NCI-H146 (cell line): ENCODE results near the gene RERG.

Source experiments
- DNase-seq: peaks from one replicate; lab custom pipeline; 2025; lab: John Stamatoyannopoulos, UW

The RERG gene

DNA sequence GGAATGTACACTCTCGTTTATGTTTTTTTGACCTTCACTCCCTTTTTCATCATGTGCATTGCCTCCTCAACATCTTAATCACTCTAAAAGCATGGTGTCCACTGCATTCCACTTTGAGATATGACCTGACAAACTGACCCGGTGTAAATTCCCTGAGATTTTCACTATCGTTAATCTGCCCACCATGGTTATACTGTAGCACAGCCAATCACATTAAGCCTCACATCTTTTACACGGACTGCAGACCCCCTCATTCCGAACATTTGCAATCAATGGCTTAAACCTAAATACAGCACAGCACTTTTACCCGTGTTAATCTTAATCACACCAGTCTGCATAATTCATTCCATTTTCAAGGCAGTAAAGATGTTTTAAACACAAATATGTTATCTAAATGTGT, 2.4 kb downstream of the RERG start:
- DNase-seq = no peak

DNA sequence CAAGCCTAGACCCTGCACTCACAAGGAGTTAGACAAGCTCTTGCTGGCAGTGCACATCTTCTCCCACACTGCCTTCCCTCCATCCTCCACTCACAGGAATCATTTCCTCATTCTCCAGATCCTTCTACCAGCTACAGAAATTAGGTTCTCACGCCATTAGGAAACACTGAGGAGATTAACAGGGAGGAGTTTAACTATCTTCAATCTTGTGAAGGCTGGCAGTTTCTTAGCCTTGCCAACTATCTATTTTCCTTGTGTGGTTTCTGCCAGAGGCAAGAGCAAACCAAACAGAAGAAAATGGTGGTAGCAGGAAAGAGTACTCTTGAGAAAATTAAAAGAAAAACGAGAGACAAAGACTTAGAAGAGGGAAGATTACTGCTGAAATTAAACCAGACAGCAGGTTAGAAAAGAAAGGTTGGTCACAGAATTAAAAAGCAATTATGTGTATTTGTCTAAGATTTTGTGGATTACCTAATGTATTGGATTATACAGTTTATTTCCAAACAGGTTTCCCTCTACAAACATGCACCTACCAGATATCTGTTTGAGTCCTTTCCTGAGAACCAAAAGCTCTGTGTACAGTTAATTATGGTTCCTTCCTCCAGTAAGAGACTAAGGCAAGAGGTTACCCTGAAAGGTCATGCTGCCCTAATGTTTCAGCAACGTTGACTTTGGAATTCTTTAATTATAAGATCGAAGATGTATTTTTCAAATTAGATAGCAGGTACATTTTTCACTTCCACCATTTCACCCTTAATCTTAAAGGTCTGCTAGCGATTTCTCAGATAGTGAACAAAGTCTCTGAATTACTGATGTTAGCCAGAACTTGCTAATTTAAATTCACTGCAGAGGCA, 5.0 kb downstream of the RERG start:
- DNase-seq = no peak

DNA sequence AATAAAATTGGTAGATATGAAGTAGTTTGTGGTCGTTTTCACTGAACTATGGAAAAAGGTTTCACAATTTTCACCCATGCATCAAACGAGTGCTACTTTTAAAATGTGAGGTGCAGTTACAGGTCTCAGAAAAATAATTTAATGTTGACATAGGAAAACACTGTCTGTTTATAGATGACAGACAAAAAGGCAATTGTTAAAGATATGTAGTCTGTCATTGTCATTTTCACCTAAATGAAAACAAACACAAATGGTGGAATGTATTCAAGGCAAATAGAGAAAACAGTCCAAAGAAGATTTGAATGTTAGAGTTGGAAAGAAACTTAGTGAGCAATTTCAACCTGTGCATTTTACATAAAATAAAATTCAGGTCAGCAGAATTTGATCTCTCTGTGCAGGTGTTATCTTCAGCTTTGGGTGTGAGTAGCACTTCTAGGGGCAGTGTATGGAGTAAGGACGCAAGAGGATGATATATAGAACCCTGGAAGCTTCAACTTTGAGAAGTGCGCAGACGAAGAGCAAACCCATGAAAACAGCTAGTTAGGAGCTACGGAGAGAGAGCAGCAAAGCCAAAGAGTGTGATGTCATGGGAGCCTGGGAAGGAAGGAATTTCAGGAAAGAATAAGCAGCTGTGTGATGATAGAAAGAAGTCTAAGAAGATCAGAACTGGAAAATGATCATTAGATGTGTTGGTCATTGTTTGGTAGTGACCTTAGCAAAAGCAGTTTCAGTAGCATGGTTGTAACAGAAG, 6.2 kb downstream of the RERG start:
- DNase-seq = no peak

DNA sequence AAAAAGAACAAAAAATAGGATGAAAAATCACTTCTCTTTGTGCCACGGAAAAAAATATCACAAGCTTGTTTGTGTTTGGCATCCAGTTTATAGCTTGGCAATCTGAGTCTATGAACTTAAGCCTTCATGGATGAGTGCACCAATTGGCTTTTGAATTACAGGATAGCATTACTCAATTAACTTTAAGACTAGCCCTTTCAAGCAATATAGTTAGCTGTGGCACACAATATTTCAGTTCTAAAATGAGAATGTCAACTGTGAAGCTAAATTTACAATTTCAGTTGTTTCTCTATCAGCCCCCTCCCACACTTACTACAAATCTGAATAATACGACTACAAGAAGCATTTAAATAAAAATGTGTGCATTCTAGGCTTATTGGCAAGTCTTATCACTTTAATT, 8.3 kb downstream of the RERG start:
- DNase-seq = no peak

DNA sequence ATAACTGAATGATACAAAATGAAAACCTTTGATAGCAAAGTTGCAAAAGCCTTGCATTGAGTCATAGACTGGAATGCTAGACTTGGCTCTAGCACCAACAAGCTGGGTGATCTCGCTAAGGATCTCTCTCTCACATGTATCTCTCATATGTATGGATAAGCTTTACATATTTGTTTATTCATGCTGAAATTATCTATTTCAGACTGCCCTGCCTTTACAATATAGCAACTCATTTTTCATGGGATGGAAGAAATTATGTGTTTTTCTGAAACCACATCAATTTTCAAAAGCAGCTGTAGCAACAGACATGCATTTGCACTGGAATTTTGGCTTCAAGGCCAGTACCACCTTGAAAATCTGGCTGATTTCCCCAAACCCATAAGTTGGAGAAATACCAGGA, 11.4 kb downstream of the RERG start:
- DNase-seq = no peak

DNA sequence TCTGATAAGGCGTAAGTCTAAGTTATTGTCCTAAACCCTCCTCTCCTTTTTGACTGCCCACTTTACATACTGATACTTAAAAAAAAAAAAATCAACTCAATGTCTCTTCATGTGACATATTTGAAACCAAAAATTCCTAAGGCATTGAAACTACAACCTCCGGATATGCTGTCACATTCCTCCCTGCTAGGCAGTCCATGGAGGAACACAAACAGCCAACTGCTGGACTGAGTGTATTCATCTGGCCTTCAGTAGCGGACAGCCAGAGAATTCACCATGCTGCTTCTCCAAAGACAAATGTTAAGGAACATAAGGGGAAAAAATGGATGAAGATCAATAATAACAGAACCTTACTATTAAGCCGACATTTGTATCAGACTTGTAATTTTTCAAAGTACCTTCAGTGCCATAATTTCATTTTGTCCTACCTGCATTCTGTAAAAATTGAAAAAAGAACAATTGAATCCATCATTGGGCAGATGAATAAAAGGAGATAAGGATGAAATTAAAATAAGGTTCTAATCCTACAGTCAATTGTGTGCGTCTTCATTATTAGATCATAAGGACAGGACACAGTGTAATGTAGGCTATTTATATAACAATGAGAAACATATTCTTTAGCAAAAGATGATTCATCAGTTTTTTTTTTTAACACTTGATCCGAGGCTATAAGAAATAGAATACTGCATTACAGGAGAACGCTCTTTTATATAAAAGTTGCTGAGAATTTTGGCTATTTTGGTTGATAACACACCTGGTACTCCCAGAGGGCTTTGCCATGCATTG, 12.2 kb downstream of the RERG start:
- no peak for DNase-seq

DNA sequence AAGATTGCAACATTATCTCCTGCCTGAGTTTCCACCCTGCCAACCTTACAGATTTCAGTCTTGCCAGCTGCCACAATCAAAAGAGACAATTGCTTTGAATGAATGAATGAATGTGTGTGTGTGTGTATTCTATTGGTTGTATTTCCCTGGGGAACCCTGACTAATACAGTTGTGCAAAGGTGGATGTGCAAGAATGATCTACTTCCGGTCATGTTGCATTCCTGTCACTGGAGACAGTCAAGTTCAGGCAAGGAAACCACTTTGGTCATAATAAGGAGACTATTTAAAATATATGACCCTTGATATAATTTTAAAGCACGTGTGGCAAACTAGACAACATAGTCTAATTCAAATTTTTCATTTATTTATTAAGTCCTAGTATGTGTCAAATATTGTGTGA, 13.1 kb downstream of the RERG start:
- no peak for DNase-seq

DNA sequence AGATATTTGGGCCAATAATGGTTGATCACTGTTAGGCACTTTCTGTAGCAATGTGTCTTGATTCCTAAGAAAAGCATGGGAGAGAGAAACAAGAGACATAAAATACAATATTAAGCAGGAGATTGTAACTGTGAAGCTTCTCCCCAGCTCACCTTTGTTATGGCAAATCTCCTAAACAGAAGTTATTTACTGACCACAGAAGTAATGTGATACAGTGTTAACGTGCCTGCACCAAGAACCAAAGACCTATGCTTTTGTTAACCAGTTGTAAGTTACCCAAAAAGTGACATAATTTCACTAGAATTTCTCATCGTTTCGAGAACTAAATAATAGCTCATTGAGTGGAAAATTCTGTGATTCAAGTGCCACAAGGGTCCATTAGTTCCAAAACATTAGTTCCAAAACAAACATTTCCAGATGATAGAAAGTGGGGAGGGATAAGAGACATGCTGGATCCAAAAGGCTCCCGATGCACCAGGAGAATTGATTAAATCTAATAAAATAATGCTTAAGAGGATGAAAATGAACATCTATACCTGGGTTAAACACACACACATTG, 14.3 kb downstream of the RERG start:
- no peak for DNase-seq

DNA sequence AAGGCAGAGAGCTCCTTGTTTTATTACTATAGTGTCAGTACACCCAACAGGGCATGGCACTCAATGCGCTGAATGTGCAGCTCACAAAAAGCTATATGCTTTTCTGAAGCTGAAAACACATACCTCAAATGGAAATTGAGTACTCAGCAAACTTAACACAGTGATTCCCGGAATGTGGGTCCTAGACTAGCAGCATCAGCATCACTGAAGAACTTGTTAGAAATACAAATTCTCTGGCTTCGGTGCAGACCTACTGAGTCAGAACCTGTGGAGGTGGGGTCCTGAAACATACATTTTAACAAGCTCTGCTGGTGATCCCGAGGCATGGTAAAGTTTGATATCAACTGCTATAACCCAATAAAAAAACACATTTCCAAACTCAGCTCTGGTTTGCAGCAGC, 14.9 kb downstream of the RERG start:
- no peak for DNase-seq

DNA sequence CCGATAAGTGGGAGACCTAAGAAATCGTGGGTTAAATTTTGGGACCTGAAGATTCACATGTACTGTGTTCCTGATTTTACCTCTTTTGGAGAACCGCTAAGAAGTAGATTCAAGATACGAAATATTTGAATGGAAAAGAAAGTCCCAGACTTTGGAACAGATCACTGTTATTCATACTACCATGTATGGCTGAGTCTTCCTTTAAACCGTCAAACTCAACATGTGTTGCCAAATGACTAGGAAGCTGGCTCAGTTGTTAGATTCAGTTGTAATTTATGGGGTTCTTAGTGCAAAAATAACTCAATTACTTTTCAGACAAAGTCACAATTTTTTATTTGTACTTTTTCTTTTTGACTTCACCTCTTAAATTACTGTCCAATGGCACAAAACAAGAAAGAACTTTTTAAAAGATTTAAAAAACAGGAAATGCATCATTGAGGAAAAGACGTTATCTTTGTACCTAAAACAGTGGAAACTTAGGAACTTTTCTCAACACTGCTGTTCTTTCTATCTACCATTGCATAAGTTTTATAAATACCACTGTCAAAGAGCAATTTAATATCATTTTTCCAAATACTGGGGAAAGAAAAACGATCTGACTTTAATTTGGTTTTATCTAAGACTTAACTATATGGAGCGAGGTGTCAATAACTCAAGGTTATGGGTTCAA, 15.7 kb downstream of the RERG start:
- DNase-seq = no peak

DNA sequence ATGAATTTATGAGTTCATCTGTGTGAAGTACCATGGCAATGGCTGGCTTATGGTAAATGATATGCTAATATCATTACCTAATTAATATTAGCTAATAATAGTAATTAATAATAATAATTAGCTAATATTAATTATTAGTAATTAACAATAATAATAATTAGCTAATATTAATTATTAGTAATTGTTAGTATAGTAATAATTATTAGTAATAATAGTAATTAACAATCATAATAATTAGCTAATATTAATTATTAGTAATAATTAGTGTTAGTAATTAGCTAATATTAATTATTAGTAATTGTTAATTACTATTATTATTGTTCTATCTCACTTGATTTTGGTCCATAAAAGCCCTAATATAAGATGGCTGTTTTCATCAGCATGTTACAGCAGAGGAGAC, 19.8 kb downstream of the RERG start:
- DNase-seq = no peak

DNA sequence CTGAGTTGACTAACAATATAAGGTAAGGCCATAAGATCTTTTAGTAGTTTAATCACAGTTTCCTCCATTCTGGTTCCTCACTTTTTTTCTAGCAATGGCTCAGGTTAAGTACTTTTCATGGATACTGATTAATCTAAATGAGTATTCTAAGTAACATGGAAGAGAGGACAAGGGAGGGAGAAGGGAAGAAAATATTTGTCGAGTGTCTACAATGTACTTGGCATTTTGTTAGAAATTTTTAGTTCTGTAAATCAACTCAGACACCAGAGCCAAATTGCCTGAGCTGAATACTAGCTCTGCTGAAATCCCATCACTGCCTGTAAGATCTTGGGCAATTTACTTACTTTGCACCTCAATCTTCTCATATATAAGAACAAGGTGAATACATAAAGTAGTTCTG, 20.2 kb downstream of the RERG start:
- DNase-seq = no peak

DNA sequence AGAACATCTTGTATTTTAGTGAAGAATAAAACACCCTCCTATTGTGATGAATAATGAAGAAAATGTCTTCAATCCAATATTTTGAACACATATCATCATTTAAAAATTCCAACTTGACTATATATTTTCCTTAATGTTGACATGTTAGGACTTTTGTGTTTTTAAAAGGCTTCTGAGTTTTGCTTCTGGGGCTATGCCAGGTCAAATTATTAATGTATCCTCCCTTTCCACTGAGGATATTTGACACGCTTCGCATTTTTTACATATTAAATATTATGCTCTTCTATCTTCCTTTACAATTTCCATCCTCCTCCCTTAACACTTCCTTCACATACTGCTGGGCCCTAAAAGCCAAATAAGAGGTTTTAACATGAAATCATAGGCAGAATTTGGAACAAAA, 20.6 kb downstream of the RERG start:
- no peak for DNase-seq

DNA sequence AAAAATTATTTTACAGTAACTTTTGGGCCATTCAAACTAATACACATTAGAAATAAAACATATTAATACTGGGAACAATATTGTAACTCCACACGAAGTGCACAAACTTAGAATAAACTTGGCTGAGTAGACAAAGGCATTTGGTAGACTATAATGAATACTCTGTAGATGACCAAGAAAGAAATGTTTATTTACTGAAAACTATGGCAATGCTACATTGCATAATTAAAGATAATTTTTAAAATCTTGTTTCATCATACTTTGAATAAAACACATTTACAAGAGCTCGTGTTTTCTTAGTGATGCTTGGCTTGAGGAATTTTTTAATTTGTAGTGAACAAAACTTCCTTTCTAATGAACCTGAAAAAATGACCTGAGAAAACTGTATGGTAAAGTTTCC, 21.3 kb downstream of the RERG start:
- no peak for DNase-seq

DNA sequence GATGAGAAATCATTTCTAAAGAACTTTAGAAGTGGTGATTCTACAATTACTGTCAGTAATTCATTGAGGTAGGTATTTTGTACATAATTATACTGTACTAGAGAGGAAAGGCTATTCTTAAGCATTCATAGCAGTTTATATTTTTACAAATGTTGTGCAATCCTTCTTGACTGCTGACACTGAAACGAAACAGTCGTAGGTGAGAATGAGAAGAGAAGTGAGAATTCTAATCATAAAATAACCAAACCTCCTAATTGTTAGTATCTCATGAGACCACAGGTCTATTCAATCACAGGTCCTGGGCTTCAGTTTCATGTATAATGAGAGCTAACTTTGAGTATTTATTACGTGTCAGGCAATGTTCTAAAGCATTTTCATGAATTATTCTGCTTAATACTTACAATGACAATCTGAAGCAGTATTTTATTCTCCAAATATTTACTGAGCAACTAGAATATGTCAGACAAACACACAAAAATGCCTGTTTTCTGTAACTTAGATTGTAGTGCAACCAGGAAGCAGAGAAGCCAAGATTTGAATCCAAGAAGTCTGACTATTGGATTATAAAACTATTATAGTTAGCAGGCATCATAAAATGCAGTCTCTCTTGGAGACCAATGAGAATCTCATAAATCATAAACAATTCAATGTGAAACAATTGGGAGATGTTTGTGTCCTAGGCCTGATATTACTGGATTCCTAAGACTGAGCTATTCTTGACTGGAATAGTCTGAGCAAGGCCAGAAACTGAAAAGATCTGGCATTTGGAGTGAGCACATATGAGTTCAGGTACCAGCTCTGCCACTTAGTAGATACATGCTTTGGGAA, 24.3 kb downstream of the RERG start:
- no peak for DNase-seq

DNA sequence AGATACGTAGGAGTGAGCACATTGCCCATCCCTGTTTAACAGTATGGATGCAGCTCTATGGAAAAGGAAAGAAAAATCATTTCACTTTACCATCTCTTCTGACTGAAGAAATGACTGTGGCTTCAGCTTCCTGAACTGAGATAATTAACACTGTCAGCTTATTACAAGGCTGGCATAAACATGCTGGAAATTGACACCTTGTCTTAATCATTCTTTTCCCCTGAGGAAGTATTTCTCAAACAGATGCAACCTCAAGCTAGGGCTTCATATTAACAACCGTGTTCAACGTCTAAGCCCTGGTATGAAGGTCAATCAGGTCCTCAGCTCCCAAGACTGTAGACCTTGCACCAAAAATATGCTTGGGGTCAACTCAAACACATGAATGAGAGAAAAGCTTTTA, 25.0 kb downstream of the RERG start:
- DNase-seq = no peak

DNA sequence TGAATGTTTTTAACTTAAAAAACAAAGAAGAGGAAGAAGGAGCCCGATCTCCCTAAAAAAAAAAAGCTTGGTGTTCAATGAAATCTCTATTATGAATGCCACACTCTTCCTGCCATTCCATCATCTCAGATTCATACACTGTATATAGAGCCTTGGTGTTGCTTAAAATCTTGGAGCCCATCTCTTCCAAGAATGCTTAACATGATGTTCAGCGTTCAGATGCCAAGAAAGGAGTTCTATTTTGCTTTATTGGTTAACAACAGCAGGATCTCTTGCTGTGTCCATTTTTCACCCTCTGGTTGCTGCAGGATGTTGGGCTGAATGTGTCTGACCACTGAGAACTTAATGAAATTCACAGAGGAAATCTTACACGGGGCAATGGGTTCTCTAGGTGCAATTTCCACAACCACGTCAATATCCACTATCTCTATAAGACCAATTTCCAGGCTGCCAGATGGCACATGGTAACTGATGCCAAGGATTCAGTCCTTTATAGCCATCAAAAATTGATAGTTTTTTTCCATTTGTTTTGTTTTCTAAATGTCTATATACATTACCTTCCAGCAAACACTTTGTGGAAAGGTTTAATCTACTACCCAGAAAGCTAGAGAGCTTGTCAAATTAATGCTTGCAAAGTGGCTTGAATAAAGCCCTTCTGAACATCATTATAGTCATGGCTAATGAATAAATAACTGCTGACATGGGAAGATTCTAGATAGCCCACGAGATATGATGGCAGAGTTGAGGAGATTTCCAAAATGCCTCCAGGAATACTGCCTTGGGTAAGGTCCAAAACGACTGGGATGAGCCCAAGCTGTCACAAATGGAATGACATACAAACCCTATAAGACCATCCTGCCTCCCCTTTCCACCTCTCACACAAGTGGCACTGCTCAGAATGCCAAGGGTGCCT, 26.5 kb downstream of the RERG start:
- no peak for DNase-seq

DNA sequence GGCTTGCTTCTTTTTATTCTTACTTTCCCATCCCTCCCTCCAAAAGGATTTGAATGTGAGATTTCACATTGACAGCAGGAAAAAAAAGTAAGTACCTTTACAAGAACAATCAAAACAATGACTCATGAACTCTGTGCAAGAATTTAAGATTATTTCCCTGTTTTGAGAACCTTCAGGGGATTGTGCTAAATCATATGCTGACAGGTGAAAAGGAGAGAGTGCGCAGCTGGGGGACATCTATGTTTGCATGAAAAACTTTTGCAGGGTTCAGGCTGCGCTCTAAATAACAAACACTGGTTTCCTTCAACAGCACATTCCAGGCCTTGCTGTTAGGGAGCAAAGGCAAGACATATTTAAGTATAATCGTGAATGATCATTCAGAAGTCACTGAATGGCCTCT, 27.3 kb downstream of the RERG start:
- no peak for DNase-seq

DNA sequence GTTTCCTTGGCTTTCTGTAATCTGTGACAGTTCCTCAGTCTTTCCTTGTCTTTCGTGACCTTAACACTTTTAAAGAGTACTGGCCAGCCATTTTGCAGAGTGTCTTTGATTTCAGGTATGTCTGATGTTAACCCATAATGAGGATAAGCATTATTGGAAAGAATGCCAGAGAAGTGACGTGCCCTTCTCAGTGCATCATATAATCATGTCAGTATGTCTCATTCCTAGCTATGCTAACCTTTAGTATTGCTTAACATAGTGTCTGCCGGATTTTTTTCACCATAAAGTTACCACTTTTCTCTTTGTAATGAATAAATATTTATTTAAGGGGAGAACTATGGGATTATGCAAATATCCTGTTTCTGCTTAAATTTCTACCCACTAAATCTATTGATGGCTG, 28.5 kb downstream of the RERG start:
- DNase-seq = no peak

DNA sequence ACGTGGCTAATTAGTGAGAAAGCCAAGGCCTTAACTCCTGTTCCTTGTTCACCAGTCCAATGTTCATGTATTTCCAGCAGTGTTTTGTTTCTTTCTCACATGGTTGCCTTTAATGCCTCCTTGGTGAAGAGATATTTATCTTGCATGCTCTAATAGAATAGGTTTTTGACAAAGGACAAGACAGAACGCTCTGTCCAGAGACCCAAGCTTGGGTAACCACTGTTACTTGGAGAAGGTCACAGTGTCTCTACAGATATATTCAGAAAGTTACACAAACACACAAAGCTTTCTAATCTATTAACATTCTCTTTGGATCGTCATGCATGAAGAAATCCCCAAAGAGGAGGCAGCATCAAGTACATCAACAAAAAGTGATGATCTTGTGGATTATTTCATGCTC, 33.1 kb downstream of the RERG start:
- no peak for DNase-seq
